ENCODE results near the gene CDKN1B. TPM values are rescaled to one million over a fixed set of nuclear protein-coding genes. Genes with fewer than 3 reads are reported as not detected.

Gene CDKN1B
- total and polyA plus RNA-seq, 2 experiments from 2014 or later: 9.3 to 27.9 TPM

DNA sequence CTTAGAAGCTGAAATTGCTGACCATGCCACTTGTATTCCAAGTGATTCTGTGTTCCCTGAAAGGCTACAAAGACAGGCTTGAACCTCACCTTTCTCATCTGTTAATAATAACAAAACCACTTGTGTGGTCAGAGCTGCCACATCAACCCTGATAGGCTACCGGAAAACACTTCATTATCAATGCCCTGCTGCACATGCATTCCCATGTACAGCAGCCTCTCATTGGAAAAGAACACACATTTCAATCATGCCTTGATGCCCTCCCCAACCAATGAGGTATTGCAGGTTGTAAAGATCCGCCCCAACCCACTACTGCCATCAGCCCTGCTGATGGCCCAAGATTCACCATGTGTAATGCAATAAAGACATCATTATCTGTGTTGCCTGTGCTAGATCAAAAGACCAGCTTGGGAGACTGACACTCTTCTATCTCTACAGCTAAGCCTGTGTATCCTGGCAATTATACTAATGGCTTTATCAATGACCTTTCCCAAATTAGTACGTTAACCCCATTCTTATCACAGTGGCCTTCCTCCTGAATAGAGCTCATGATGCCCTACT is 24.0 kb upstream of the CDKN1B start:
- Histone ChIP-seq H3F3A (replicated peaks; ENCODE audit: low read depth) (no peaks in the 10 kb centered on the region), H3K36me3 (ENCODE audit: insufficient read depth) (no peaks in the 10 kb centered on the region), H3K79me2 (replicated peaks; ENCODE audit: insufficient read depth) (no peaks in the 10 kb centered on the region), H3K4me1 (ENCODE audit: insufficient read depth) (no peaks in the 10 kb centered on the region), H3K27me3 (ENCODE audit: insufficient read depth) (no peaks in the 10 kb centered on the region), H3K9me2 (ENCODE audit: insufficient read depth) (no peaks in the 10 kb centered on the region), H3K27ac (ENCODE audit: low read depth) (no peak overlapping the region), H2AFZ (no peak overlapping the region), H3K4me3 (no peak overlapping the region), H3K4me2 (no peak overlapping the region), H4K20me1 (replicated peaks; ENCODE audit: insufficient read depth) (no peaks in the 10 kb centered on the region)
- no peaks in the 10 kb centered on the region for H3K36me3 Mint-ChIP-seq (ENCODE audit: low read depth)
- DNase-seq (ENCODE audit: low spot score) (no peak), ATAC-seq (no peak)
- peaks cover 5% of the 10 kb centered on the region for H3K27me3 Mint-ChIP-seq (ENCODE audit: insufficient read depth, low read depth, poor library complexity)
- no peak overlapping the region for H3K27ac Mint-ChIP-seq
- TF ChIP-seq, protein P1, sequence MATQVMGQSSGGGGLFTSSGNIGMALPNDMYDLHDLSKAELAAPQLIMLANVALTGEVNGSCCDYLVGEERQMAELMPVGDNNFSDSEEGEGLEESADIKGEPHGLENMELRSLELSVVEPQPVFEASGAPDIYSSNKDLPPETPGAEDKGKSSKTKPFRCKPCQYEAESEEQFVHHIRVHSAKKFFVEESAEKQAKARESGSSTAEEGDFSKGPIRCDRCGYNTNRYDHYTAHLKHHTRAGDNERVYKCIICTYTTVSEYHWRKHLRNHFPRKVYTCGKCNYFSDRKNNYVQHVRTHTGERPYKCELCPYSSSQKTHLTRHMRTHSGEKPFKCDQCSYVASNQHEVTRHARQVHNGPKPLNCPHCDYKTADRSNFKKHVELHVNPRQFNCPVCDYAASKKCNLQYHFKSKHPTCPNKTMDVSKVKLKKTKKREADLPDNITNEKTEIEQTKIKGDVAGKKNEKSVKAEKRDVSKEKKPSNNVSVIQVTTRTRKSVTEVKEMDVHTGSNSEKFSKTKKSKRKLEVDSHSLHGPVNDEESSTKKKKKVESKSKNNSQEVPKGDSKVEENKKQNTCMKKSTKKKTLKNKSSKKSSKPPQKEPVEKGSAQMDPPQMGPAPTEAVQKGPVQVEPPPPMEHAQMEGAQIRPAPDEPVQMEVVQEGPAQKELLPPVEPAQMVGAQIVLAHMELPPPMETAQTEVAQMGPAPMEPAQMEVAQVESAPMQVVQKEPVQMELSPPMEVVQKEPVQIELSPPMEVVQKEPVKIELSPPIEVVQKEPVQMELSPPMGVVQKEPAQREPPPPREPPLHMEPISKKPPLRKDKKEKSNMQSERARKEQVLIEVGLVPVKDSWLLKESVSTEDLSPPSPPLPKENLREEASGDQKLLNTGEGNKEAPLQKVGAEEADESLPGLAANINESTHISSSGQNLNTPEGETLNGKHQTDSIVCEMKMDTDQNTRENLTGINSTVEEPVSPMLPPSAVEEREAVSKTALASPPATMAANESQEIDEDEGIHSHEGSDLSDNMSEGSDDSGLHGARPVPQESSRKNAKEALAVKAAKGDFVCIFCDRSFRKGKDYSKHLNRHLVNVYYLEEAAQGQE (IDR thresholded peaks at IDR 0.05; ENCODE audit: unreplicated experiment): no peak
- TF ChIP-seq NANOG (IDR thresholded peaks at IDR 0.05; ENCODE audit: borderline replicate concordance) (no peak), EZH2phosphoT487 (IDR thresholded peaks at IDR 0.05; ENCODE audit: unreplicated experiment) (no peak), POLR2AphosphoS5 (IDR thresholded peaks at IDR 0.05; ENCODE audit: low read depth) (no peak)
- TF ChIP-seq, protein P2, sequence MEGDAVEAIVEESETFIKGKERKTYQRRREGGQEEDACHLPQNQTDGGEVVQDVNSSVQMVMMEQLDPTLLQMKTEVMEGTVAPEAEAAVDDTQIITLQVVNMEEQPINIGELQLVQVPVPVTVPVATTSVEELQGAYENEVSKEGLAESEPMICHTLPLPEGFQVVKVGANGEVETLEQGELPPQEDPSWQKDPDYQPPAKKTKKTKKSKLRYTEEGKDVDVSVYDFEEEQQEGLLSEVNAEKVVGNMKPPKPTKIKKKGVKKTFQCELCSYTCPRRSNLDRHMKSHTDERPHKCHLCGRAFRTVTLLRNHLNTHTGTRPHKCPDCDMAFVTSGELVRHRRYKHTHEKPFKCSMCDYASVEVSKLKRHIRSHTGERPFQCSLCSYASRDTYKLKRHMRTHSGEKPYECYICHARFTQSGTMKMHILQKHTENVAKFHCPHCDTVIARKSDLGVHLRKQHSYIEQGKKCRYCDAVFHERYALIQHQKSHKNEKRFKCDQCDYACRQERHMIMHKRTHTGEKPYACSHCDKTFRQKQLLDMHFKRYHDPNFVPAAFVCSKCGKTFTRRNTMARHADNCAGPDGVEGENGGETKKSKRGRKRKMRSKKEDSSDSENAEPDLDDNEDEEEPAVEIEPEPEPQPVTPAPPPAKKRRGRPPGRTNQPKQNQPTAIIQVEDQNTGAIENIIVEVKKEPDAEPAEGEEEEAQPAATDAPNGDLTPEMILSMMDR (conservative IDR thresholded peaks at IDR 0.05; ENCODE audit: low read depth in 2 of 2): no peak
- peaks cover 10% of the 10 kb centered on the region; the same call in 2 of the 3 replicates for H3K4me1 Mint-ChIP-seq
- no peaks in the 10 kb centered on the region for H3K9me3 Mint-ChIP-seq
- no peak overlapping the region for H3K4me3 Mint-ChIP-seq

DNA sequence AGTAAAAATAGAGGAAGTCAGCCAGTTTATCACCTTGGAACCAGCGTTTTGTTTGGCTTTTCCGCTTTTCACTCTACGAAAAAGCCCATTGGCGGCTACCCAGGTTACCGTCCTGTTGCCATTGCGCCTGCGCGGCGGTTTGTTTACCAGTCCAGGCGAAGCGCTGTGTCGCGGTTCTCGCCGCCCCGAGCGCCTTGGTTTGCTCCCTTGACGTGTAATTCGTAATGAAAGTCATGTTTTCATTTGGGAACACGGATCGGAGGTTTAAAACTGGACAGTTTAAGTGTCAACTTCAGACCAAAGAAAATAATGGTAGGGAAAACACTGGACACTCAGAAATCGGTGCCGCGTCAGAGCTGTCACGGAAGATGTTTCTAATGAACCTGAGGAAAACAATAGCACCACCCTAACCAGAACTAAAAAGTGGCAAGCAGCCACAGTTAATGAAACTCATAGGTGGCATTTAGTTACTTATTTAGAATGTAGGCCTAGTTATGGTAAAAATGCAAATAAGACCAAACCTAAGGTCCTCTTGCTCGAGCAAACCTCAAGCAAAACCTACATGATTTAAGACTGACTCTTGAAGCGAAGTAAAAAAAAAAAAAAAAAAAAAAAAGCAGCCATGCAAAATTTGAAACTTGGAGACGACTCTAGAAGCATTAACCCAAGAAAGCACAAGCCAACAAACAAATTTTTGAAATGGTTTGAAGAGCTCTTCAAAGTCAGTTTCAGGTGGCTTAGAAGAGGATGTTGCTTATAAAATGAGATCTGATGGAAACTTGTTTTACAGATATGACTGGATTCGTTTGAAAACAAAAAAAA is 20.4 kb upstream of the CDKN1B start:
- Histone ChIP-seq H3K27me3 (ENCODE audit: insufficient read depth) (no peaks in the 10 kb centered on the region), H4K20me1 (replicated peaks; ENCODE audit: insufficient read depth) (no peaks in the 10 kb centered on the region), H2AFZ (peak overlapping the region; percentile 15; the same call in 1 of the 2 replicates), H3K9me2 (ENCODE audit: insufficient read depth) (no peaks in the 10 kb centered on the region), H3K79me2 (replicated peaks; ENCODE audit: insufficient read depth) (no peaks in the 10 kb centered on the region), H3K4me3 (peak overlapping the region; percentile 56), H3K4me2 (peak overlapping the region; percentile 83), H3K27ac (ENCODE audit: low read depth) (peak overlapping the region; percentile 88), H3F3A (replicated peaks; ENCODE audit: low read depth) (no peaks in the 10 kb centered on the region), H3K36me3 (ENCODE audit: insufficient read depth) (no peaks in the 10 kb centered on the region), H3K4me1 (ENCODE audit: insufficient read depth) (0 out of 2 replicates have a peak, but pooled peaks cover 5% of the 10 kb centered on the region)
- DNase-seq (ENCODE audit: low spot score) (peak; percentile 95), ATAC-seq (peak; percentile 91)
- Mint-ChIP-seq H3K4me3 (peak overlapping the region; percentile 84), H3K36me3 (ENCODE audit: low read depth) (no peaks in the 10 kb centered on the region), H3K27ac (peak overlapping the region; percentile 82), H3K9me3 (no peaks in the 10 kb centered on the region), H3K4me1 (peaks cover 23% of the 10 kb centered on the region; the same call in 2 of the 3 replicates), H3K27me3 (ENCODE audit: insufficient read depth, low read depth, poor library complexity) (peaks cover 5% of the 10 kb centered on the region)
- no peak for TF ChIP-seq NANOG (IDR thresholded peaks at IDR 0.05; ENCODE audit: borderline replicate concordance)
- TF ChIP-seq ZNF331 (CRISPR knock-in tag; IDR thresholded peaks at IDR 0.05; ENCODE audit: low read depth): no peak

Measured in GM23338 (cell line).